Vagina (tissue), 2 donors: ENCODE measurements around the gene OPHN1. TPM values are rescaled to one million over a fixed set of nuclear protein-coding genes. Genes with fewer than 3 reads are reported as not detected.

Experiments used
- DNase-seq, 2 donors: peaks; one replicate each; pipeline ENCODE4 v3.0.0-alpha.2; 2017; ENCODE audit errors: extremely low spot score in 2 of 2
- H3K27ac ChIP-seq: fragments of 200-600 bp; sonication (generic); one replicate; pipeline ENCODE4 v1.5.1; 2019
- H3K27me3 ChIP-seq: fragments of 200-600 bp; sonication (generic); one replicate; pipeline ENCODE4 v1.5.1; 2019
- H3K36me3 ChIP-seq, 2 donors: fragments of 200-600 bp; sonication (generic); one replicate each; pipeline ENCODE4 v1.5.1; 2017 to 2019
- H3K4me1 ChIP-seq: fragments of 200-600 bp; sonication (generic); one replicate; pipeline ENCODE4 v1.5.1; 2019
- H3K4me3 ChIP-seq, 2 donors: fragments of 200-600 bp; sonication (generic); 1 replicate in 1 of 2; 2 replicates in 1 of 2; pipeline ENCODE4 v1.5.1; 2016 to 2019
- H3K9me3 ChIP-seq: fragments of 200-600 bp; sonication (generic); one replicate; pipeline ENCODE4 v1.5.1; 2019
- POLR2A ChIP-seq, 2 donors: fragments of 450-650 bp; IDR thresholded peaks; one replicate each; pipeline ENCODE4 v1.6.1; 2017; ENCODE audit warnings: antibody characterized with exemption in 2 of 2, mild to moderate bottlenecking in 2 of 2, moderate library complexity in 2 of 2
- POLR2AphosphoS5 ChIP-seq, 2 donors: sonication (generic); formaldehyde crosslinking; IDR thresholded peaks; one replicate each; pipeline ENCODE4 v1.9.0; 2017; ENCODE audit warnings: antibody characterized with exemption in 2 of 2, mild to moderate bottlenecking in 2 of 2, low read depth in 1 of 2; ENCODE audit not compliant: insufficient read depth in 1 of 2
- intact Hi-C: fragments of 100-400 bp; cut with DNase I; formaldehyde crosslinking; loops from one replicate; pipeline ENCODE4 v1.15.1; 2023
- total RNA-seq: library from RNA; depleted of rRNA; stranded (reverse); fragments of >200 nt; gene quantifications from one replicate; pipeline ENCODE4 v1.2.3, GENCODE V29; 2016
- TF ChIP-seq, protein P1 (sequence below), 3 experiments: fragments of 450-650 bp in 2 of 3; fragments of 200-600 bp in 1 of 3; sonication (generic) in 1 of 3; IDR thresholded peaks; one replicate each; pipeline ENCODE4 v1.5.1; 2017 to 2019; ENCODE audit warnings: antibody characterized with exemption in 3 of 3, mild to moderate bottlenecking in 2 of 3, moderate library complexity in 2 of 3

OPHN1 gene
- total RNA-seq, 1 donor from 2014 or later: 11.5 TPM

- Histone ChIP-seq H3K9me3 (no peaks in the 10 kb centered on the region), H3K27ac (no peak overlapping the region), H3K27me3 (no peaks in the 10 kb centered on the region), H3K4me1 (no peaks in the 10 kb centered on the region), H3K4me3 (no peak overlapping the region), H3K36me3 (no peaks in the 10 kb centered on the region)
- TF ChIP-seq, protein P1, sequence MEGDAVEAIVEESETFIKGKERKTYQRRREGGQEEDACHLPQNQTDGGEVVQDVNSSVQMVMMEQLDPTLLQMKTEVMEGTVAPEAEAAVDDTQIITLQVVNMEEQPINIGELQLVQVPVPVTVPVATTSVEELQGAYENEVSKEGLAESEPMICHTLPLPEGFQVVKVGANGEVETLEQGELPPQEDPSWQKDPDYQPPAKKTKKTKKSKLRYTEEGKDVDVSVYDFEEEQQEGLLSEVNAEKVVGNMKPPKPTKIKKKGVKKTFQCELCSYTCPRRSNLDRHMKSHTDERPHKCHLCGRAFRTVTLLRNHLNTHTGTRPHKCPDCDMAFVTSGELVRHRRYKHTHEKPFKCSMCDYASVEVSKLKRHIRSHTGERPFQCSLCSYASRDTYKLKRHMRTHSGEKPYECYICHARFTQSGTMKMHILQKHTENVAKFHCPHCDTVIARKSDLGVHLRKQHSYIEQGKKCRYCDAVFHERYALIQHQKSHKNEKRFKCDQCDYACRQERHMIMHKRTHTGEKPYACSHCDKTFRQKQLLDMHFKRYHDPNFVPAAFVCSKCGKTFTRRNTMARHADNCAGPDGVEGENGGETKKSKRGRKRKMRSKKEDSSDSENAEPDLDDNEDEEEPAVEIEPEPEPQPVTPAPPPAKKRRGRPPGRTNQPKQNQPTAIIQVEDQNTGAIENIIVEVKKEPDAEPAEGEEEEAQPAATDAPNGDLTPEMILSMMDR (IDR thresholded peaks at IDR 0.05): no peak
- TF ChIP-seq POLR2A (IDR thresholded peaks at IDR 0.05): no peak
- no peak for TF ChIP-seq POLR2AphosphoS5 (IDR thresholded peaks at IDR 0.05; ENCODE audit: insufficient read depth in 1 of 2, low read depth in 1 of 2)
- no peak for DNase-seq
- intact Hi-C loops: no loop called here
Observed at GRCh38 chrX:68186552-68187262, 246.6 kb downstream of the OPHN1 start.

- Histone ChIP-seq H3K27me3 (no peaks in the 10 kb centered on the region), H3K4me1 (no peaks in the 10 kb centered on the region), H3K36me3 (no peaks in the 10 kb centered on the region), H3K9me3 (no peaks in the 10 kb centered on the region), H3K27ac (no peak overlapping the region), H3K4me3 (no peak overlapping the region)
- TF ChIP-seq POLR2AphosphoS5 (IDR thresholded peaks at IDR 0.05; ENCODE audit: insufficient read depth in 1 of 2, low read depth in 1 of 2) (no peak), POLR2A (IDR thresholded peaks at IDR 0.05) (no peak)
- TF ChIP-seq, protein P1 (IDR thresholded peaks at IDR 0.05): no peak
- intact Hi-C loops: no loop called here
- no peak for DNase-seq
Observed at GRCh38 chrX:68185161-68185560, 248.1 kb downstream of the OPHN1 start.

GRCh38 chrX:68183612-68184214, 249.6 kb downstream of the OPHN1 start:
- Histone ChIP-seq H3K27me3 (no peaks in the 10 kb centered on the region), H3K27ac (no peak overlapping the region), H3K4me1 (no peaks in the 10 kb centered on the region), H3K4me3 (no peak overlapping the region), H3K9me3 (no peaks in the 10 kb centered on the region), H3K36me3 (no peaks in the 10 kb centered on the region)
- intact Hi-C loops: no loop called here
- no peak for TF ChIP-seq POLR2A (IDR thresholded peaks at IDR 0.05)
- TF ChIP-seq, protein P1 (IDR thresholded peaks at IDR 0.05): peak in 1 of 3 experiments; percentile 11
- DNase-seq: no peak

DNA sequence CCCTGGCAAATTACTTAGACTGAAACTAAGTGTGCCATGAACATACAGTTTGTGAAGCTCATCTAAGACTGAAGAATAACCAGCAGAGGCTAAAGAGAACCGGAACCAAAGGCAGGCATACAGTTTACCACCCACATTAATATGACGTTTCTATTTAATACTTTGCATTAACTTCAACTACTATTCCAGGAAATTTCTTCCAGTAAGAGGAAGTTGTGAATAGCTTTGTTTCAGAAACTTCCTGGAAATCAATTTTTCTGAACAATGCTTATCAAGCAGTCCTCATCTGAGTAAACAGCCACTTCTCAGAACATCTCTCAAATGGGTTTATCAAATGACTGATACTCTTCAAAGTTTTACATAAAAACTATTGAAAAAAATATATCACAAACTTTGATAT, 252.7 kb downstream of the OPHN1 start:
- Histone ChIP-seq H3K27ac (no peak overlapping the region), H3K27me3 (no peaks in the 10 kb centered on the region), H3K4me1 (no peaks in the 10 kb centered on the region), H3K36me3 (no peaks in the 10 kb centered on the region), H3K9me3 (no peaks in the 10 kb centered on the region), H3K4me3 (no peak overlapping the region)
- TF ChIP-seq, protein P1 (IDR thresholded peaks at IDR 0.05): no peak
- no peak for TF ChIP-seq POLR2A (IDR thresholded peaks at IDR 0.05)
- TF ChIP-seq POLR2AphosphoS5 (IDR thresholded peaks at IDR 0.05; ENCODE audit: insufficient read depth in 1 of 2, low read depth in 1 of 2): no peak
- intact Hi-C loops: no loop called here
- no peak for DNase-seq

- Histone ChIP-seq H3K36me3 (no peaks in the 10 kb centered on the region), H3K9me3 (no peaks in the 10 kb centered on the region), H3K27ac (no peak overlapping the region), H3K27me3 (no peaks in the 10 kb centered on the region), H3K4me1 (no peaks in the 10 kb centered on the region), H3K4me3 (no peak overlapping the region)
- intact Hi-C loops: no loop called here
- TF ChIP-seq POLR2AphosphoS5 (IDR thresholded peaks at IDR 0.05; ENCODE audit: insufficient read depth in 1 of 2, low read depth in 1 of 2) (no peak), POLR2A (IDR thresholded peaks at IDR 0.05) (no peak)
- TF ChIP-seq, protein P1 (IDR thresholded peaks at IDR 0.05): no peak
- no peak for DNase-seq
Observed at GRCh38 chrX:68179355-68179754, 253.9 kb downstream of the OPHN1 start.
